ENCODE results near the gene OXLD1.

DNA sequence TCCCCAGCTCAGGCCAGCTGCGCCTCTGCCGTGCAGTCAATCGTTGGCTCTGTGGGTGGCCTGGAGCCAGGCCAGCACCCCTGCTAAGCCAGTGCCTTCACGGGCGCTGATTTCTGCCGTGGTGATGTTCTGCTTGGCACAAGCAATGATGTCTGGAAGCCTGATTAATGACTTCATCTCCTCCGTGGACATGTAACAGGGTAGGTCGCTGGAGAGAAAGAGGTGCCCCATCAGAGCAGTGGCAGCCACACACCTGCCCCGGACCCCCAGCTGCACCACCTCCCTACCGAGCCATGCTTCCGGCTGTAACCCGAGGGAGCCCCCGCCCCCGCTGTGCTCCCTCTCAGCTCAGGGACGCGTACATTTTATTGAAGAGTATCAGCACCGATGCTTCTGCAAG is 15.3 kb upstream of the OXLD1 start:
- TF ChIP-seq, protein P1, sequence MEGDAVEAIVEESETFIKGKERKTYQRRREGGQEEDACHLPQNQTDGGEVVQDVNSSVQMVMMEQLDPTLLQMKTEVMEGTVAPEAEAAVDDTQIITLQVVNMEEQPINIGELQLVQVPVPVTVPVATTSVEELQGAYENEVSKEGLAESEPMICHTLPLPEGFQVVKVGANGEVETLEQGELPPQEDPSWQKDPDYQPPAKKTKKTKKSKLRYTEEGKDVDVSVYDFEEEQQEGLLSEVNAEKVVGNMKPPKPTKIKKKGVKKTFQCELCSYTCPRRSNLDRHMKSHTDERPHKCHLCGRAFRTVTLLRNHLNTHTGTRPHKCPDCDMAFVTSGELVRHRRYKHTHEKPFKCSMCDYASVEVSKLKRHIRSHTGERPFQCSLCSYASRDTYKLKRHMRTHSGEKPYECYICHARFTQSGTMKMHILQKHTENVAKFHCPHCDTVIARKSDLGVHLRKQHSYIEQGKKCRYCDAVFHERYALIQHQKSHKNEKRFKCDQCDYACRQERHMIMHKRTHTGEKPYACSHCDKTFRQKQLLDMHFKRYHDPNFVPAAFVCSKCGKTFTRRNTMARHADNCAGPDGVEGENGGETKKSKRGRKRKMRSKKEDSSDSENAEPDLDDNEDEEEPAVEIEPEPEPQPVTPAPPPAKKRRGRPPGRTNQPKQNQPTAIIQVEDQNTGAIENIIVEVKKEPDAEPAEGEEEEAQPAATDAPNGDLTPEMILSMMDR (conservative IDR thresholded peaks at IDR 0.05; ENCODE audit: low read depth, low read length) = no peak
- no peak for TF ChIP-seq EZH2 (IDR thresholded peaks at IDR 0.05; ENCODE audit: borderline replicate concordance, low read depth, low read length, poor library complexity, severe bottlenecking)

Data from A673 (cell line).